DND-41 (cell line): ENCODE data around the gene DLGAP1.

ENCODE experiments used
- ATAC-seq: fragments of 200-7000 bp; cut with Tn5 transposase; 3 replicates; pipeline ENCODE4 v1.9.1; 2021; ENCODE audit warnings: low read depth; ENCODE audit not compliant: insufficient read depth
- DNase-seq: peaks from one replicate; pipeline ENCODE4 v3.0.0-alpha.2; 2020
- H2AFZ ChIP-seq: 2 replicates; pipeline ENCODE4 v1.6.0; 2012; ENCODE audit warnings: low read depth, low read length
- H3K27ac ChIP-seq: 2 replicates; pipeline ENCODE4 v1.5.1; 2012; ENCODE audit warnings: low read length, inconsistent platforms
- H3K27me3 ChIP-seq: fragments of 200-600 bp; sonication (generic); 2 replicates; pipeline ENCODE4 v1.6.0; 2012; ENCODE audit warnings: low read length, mild to moderate bottlenecking, inconsistent platforms; ENCODE audit not compliant: insufficient read depth, poor library complexity
- H3K36me3 ChIP-seq: 2 replicates; pipeline ENCODE4 v1.5.1; 2012; ENCODE audit warnings: low read length, inconsistent platforms; ENCODE audit not compliant: insufficient read depth
- H3K4me1 ChIP-seq: 2 replicates; pipeline ENCODE4 v1.5.1; 2012; ENCODE audit warnings: mild to moderate bottlenecking, low read length; ENCODE audit not compliant: insufficient read depth
- H3K4me2 ChIP-seq: 2 replicates; pipeline ENCODE4 v1.6.0; 2012; ENCODE audit warnings: mild to moderate bottlenecking, moderate library complexity, low read length, inconsistent platforms; ENCODE audit not compliant: insufficient read depth
- H3K4me3 ChIP-seq, 2 experiments: fragments of 200-600 bp in 1 of 2; shearing (Covaris generic) in 1 of 2; 2 replicates each; pipeline ENCODE4 v1.5.1; 2012 to 2016; ENCODE audit warnings: inconsistent platforms in 2 of 2, low read length in 2 of 2, mild to moderate bottlenecking in 2 of 2, low read depth in 1 of 2, moderate library complexity in 1 of 2
- H3K79me2 ChIP-seq: 2 replicates; pipeline ENCODE4 v1.6.0; 2012; ENCODE audit warnings: low read length, inconsistent platforms; ENCODE audit not compliant: insufficient read depth
- H3K9ac ChIP-seq: 2 replicates; pipeline ENCODE4 v1.6.0; 2012; ENCODE audit warnings: low read depth, mild to moderate bottlenecking, inconsistent platforms, low read length, moderate library complexity
- H3K9me3 ChIP-seq: 2 replicates; pipeline ENCODE4 v1.5.1; 2012; ENCODE audit warnings: low read length, moderate library complexity, mild to moderate bottlenecking, inconsistent platforms; ENCODE audit not compliant: insufficient read depth, severe bottlenecking
- H4K20me1 ChIP-seq: 2 replicates; pipeline ENCODE4 v1.6.0; 2012; ENCODE audit warnings: low read length; ENCODE audit not compliant: insufficient read depth
- EZH2 ChIP-seq: IDR thresholded peaks from 3 replicates; pipeline ENCODE4 v1.6.1; 2012; ENCODE audit warnings: borderline replicate concordance, low read depth, mild to moderate bottlenecking, moderate library complexity, low read length, inconsistent platforms; ENCODE audit not compliant: severe bottlenecking
- TF ChIP-seq, protein P1 (sequence below): IDR thresholded peaks from 2 replicates; pipeline ENCODE4 v1.5.1; 2012; ENCODE audit warnings: borderline replicate concordance, low read length, moderate library complexity, mild to moderate bottlenecking; ENCODE audit not compliant: poor library complexity, severe bottlenecking; ENCODE audit errors: extremely low read depth

The DLGAP1 gene

DNA sequence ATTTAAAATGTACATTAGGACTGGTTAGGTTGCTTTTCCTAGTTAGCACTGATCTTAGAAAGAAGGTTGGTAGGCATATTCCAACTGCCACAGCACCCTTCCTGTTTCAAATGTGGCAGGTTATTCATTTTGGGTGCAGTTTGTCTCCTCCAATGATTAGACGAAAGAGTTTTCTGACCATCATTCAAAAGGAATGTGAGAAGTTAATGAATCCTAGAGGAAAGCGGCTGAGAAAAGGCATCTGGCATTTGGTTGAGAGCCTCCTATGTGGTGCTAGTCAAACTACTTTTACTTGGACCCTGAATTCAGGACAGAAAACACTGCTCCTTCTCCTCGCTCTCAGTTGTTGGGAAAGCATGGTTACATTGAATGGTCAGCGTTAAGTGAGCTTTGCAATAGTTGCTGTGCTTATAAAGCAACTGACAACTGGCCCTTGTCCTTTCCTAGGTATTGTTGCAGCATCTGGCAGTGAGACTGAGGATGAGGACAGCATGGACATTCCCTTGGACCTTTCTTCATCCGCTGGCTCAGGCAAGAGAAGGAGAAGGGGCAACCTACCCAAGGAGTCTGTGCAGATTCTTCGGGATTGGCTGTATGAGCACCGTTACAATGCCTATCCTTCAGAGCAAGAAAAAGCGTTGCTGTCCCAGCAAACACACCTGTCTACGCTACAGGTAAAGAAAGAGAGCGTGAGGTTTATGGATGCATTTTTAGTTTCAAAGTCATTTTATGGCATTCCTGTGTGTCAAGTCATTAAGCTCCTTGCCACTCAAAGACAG lies 999.0 kb downstream of the DLGAP1 start:
- H3K27me3 ChIP-seq, result no peaks in the 10 kb centered on the region
- no peak overlapping the region for H3K9ac ChIP-seq
- no peak overlapping the region for H3K4me3 ChIP-seq
- peaks cover 45% of the 10 kb centered on the region for H4K20me1 ChIP-seq
- H2AFZ ChIP-seq, result no peak overlapping the region
- DNase-seq, result no peak
- ATAC-seq, result no peak
- H3K9me3 ChIP-seq, result no peaks in the 10 kb centered on the region
- peaks cover 37% of the 10 kb centered on the region for H3K4me1 ChIP-seq
- no peak overlapping the region for H3K27ac ChIP-seq
- H3K36me3 ChIP-seq, result peaks cover 53% of the 10 kb centered on the region
- no peak for TF ChIP-seq EZH2
- TF ChIP-seq, protein P1, sequence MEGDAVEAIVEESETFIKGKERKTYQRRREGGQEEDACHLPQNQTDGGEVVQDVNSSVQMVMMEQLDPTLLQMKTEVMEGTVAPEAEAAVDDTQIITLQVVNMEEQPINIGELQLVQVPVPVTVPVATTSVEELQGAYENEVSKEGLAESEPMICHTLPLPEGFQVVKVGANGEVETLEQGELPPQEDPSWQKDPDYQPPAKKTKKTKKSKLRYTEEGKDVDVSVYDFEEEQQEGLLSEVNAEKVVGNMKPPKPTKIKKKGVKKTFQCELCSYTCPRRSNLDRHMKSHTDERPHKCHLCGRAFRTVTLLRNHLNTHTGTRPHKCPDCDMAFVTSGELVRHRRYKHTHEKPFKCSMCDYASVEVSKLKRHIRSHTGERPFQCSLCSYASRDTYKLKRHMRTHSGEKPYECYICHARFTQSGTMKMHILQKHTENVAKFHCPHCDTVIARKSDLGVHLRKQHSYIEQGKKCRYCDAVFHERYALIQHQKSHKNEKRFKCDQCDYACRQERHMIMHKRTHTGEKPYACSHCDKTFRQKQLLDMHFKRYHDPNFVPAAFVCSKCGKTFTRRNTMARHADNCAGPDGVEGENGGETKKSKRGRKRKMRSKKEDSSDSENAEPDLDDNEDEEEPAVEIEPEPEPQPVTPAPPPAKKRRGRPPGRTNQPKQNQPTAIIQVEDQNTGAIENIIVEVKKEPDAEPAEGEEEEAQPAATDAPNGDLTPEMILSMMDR, result no peak
- H3K79me2 ChIP-seq, result peaks cover 67% of the 10 kb centered on the region
- no peak overlapping the region for H3K4me2 ChIP-seq

DNA sequence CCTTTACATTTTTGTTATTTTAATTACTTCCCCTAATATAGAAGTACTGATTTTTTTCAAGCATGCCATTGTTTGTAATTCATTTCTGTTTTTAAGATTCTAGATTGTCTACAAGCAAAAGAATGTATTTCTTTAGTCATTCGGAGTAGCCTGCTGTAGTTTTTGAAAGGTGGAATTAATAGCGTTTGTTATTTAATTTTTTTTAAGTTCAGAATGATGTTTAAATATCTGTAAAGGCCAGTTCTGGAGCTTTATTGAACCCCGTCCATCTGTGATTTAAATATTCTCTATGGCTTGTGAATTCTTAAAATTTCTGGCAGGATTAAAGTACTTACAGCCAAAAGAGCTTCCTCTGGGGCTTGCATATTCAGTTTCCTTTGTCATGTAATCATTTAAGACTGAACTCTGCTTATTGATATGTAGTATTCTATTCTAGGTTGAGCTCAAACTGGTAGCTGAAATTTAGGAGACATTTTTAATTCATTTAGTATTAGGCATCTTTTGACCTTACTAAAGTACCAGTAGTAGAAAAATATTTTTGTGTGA lies 999.9 kb downstream of the DLGAP1 start:
- ATAC-seq, result no peak
- peak overlapping the region; percentile 74 for H3K9ac ChIP-seq

DNA sequence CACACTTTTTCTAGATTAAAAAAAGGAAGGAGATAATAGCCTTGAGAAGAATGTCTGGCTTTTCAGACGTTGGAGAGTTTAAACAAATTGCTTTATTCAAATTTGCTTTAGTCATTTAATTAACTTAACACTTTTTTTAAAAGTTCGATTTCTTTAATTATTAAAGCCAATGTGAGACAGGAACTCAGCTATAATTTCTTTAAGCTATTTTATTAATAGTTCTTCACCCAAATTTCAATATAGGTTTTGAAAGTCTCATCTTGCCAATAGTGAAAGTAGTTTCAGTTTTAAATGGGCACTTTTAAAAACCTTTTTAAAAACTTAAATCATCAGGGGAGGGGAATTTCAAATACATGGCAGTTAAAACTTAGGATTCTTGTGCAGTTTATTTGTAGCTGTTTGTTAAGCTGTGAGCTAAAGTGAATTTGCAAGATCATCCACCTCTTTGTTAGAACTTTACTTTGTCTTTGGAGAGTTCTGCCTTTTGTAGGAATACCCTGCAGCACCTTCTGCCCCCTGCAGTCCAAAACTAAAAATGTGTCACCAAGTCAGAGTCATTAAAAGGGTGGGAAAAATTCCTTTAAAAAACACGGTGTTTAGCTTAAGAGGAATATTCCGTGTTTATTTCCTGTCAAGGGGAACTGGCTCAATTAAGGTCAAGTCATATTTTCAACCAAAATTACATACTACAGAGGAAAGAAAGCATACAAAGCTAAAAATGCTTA lies 1000.6 kb downstream of the DLGAP1 start:
- peaks cover 37% of the 10 kb centered on the region for H3K4me1 ChIP-seq
- peak overlapping the region; percentile 14 to 76; a peak in 3 of 4 replicates for H3K4me3 ChIP-seq
- H3K4me2 ChIP-seq, result peak overlapping the region; percentile 67
- TF ChIP-seq, protein P1, result peak; percentile 78
- no peak for TF ChIP-seq EZH2
- peaks cover 83% of the 10 kb centered on the region for H3K79me2 ChIP-seq
- H3K9ac ChIP-seq, result peak overlapping the region; percentile 74
- H3K9me3 ChIP-seq, result no peaks in the 10 kb centered on the region
- peak; percentile 56 for DNase-seq
- no peak overlapping the region for H2AFZ ChIP-seq
- peaks cover 44% of the 10 kb centered on the region for H3K36me3 ChIP-seq
- peaks cover 45% of the 10 kb centered on the region for H4K20me1 ChIP-seq
- H3K27ac ChIP-seq, result peak overlapping the region; percentile 94
- ATAC-seq, result no peak
- H3K27me3 ChIP-seq, result no peaks in the 10 kb centered on the region

More for the DNA sequence above, 999.9 kb downstream of the DLGAP1 start:
- no peak overlapping the region; the same call in 1 of the 2 replicates for H3K27ac ChIP-seq
- no peaks in the 10 kb centered on the region for H3K27me3 ChIP-seq
- peaks cover 76% of the 10 kb centered on the region for H3K79me2 ChIP-seq
- DNase-seq, result no peak
- TF ChIP-seq, protein P1, result no peak
- no peak for TF ChIP-seq EZH2
- peaks cover 45% of the 10 kb centered on the region for H4K20me1 ChIP-seq
- peak overlapping the region; percentile 67; the same call in 1 of the 2 replicates for H3K4me2 ChIP-seq
- peaks cover 37% of the 10 kb centered on the region for H3K4me1 ChIP-seq
- no peaks in the 10 kb centered on the region for H3K9me3 ChIP-seq
- H3K36me3 ChIP-seq, result peaks cover 49% of the 10 kb centered on the region
- H3K4me3 ChIP-seq, result peak overlapping the region in 1 of 2 experiments; percentile 76; a peak in 1 of 4 replicates
- H2AFZ ChIP-seq, result no peak overlapping the region
